ENCODE measurements around the gene COG5. TPM values are rescaled to one million over a fixed set of nuclear protein-coding genes. Genes with fewer than 3 reads are reported as not detected.

COG5 gene
- total and polyA plus RNA-seq, 9 of the 15 experiments (the other 6 are each of a cell fraction or from before 2014, with no cell fraction given): 15.3 to 75.1 (median 56.4) TPM

- no peak for TF ChIP-seq ZBTB40 (IDR thresholded peaks at IDR 0.05)
- TF ChIP-seq ZBTB40 (CRISPR knock-in tag; IDR thresholded peaks at IDR 0.05): 0 out of 2 replicates have a peak, but pooled peaks have one; percentile 26
- no peak; the same call in 1 of the 2 replicates for TF ChIP-seq CBX1 (IDR thresholded peaks at IDR 0.05; ENCODE audit: low read depth)
- TF ChIP-seq ZNF133 (CRISPR knock-in tag; IDR thresholded peaks at IDR 0.05): no peak
- TF ChIP-seq RB1 (IDR thresholded peaks at IDR 0.05; ENCODE audit: low read depth): peak; percentile 72
- no peak for TF ChIP-seq RBM34 (IDR thresholded peaks at IDR 0.05; ENCODE audit: borderline replicate concordance, insufficient read depth, low read length)
- TF ChIP-seq ID3 (CRISPR knock-in tag; IDR thresholded peaks at IDR 0.05): no peak
- TF ChIP-seq ID3 (tag; IDR thresholded peaks at IDR 0.05): peak; percentile 79
- peak; percentile 96 for TF ChIP-seq STAT6 (CRISPR knock-in tag; IDR thresholded peaks at IDR 0.05)
- TF ChIP-seq KLF10 (CRISPR knock-in tag; IDR thresholded peaks at IDR 0.05): no peak
- no peak; the same call in 1 of the 2 replicates for TF ChIP-seq ILF3 (IDR thresholded peaks at IDR 0.05; ENCODE audit: borderline replicate concordance)
- no peak for TF ChIP-seq ZNF280A (IDR thresholded peaks at IDR 0.05; ENCODE audit: low read depth, partially characterized antibody)
- no peak for TF ChIP-seq CBFA2T3 (IDR thresholded peaks at IDR 0.05)
Measured at GRCh38 chr7:107169120-107170050, 394.3 kb downstream of the COG5 start (continued).
